Measurements from ENCODE around the gene EMP3. TPM values are rescaled to one million over a fixed set of nuclear protein-coding genes. Genes with fewer than 3 reads are reported as not detected.

EMP3 gene
- total RNA-seq, 1 experiment from 2014 or later, result 79.2 TPM

DNA sequence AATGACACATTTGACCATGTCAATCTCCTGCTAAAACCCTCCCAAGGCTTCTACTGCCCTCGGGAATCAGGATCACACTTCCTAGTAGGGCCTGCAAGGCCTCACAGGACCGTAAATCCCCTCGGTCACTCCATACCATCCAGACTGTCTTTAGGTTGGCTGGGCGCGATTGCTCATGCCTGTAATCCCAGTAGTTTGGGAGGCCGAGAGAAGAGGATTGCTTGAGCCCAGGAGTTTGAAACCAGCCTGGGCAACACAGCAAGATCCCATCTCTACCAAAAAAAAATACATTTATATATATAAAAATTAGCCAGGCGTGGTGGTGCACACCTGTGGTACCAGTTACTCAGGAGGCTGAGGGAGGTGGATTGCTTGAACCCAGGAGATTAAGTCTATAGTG is 23.4 kb downstream of the EMP3 start:
- Histone ChIP-seq H3K27me3 (no peaks in the 10 kb centered on the region), H3K4me3 (no peak overlapping the region), H3K4me1 (no peaks in the 10 kb centered on the region), H3K9me3 (replicated peaks) (no peaks in the 10 kb centered on the region), H3K27ac (no peak overlapping the region), H3K36me3 (no peaks in the 10 kb centered on the region)
- no peak for DNase-seq

DNA sequence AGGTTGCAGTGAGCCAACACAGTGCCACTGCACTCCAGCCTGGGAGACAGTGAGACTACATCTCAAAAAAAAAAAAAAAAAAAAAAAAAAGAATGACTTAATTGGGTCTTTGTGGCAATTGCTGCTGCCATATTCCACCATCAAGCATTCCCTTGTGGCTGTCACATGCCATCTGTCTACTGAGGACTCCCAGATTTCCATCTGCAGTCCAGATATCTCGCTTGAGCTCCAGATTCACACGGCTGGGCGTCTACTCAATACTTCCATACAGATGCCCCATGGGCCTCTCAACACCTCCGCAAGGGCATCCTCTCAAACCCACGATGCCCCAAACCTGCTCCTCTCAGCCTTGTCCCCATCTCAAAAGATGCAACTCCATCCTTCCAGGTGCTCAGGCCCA is 25.5 kb downstream of the EMP3 start:
- H3K9me3 ChIP-seq (replicated peaks), result no peaks in the 10 kb centered on the region
- H3K4me1 ChIP-seq, result 0 out of 2 replicates have a peak, but pooled peaks cover 4% of the 10 kb centered on the region
- no peak for DNase-seq
- no peak overlapping the region for H3K4me3 ChIP-seq
- no peak overlapping the region for H3K27ac ChIP-seq
- no peaks in the 10 kb centered on the region for H3K36me3 ChIP-seq
- no peaks in the 10 kb centered on the region for H3K27me3 ChIP-seq

DNA sequence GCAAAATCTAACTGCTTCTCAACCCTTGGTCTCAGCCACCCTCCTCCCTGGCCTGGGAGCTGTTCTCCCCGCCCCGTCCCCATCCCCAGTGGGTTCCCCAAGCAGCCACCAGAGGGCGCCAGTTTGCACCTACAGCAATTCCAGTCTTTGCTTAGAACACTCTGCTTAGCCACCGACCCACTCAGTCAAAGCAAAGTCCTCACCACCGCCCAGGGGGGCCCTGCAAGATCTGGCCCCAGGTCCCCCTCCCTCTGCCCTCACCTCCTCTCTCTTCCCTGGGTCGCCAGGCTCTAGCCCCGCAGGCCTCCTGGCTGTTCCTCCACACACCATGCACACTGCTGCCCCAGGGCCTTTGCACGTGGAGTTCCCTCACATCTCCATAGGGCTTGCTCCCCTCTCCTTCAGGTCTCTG is 26.0 kb downstream of the EMP3 start:
- Histone ChIP-seq H3K4me1 (0 out of 2 replicates have a peak, but pooled peaks cover 4% of the 10 kb centered on the region), H3K36me3 (no peaks in the 10 kb centered on the region), H3K27ac (no peak overlapping the region), H3K27me3 (no peaks in the 10 kb centered on the region), H3K4me3 (no peak overlapping the region), H3K9me3 (replicated peaks) (no peaks in the 10 kb centered on the region)
- DNase-seq, result peak; percentile 70 to 81

DNA sequence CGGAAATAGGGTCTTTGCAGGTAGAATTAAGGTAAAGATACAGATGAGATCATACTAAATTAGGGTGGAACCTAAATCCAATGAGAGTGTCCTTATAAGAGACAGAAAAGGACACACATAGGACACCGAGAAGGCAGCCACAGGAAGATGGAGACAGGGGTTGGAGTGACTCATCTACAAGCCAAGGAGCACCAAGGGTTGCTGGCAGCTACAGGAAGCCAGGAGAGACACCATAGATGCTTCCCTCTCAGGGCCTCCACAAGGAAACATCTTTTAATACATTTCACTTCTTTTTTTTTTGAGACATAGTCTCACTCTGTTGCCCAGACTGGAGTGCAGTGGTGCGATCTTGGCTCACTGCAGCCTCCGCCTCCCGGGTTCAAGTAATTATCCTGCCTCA is 28.3 kb downstream of the EMP3 start:
- no peaks in the 10 kb centered on the region for H3K9me3 ChIP-seq (replicated peaks)
- H3K4me3 ChIP-seq, result no peak overlapping the region
- DNase-seq, result no peak

DNA sequence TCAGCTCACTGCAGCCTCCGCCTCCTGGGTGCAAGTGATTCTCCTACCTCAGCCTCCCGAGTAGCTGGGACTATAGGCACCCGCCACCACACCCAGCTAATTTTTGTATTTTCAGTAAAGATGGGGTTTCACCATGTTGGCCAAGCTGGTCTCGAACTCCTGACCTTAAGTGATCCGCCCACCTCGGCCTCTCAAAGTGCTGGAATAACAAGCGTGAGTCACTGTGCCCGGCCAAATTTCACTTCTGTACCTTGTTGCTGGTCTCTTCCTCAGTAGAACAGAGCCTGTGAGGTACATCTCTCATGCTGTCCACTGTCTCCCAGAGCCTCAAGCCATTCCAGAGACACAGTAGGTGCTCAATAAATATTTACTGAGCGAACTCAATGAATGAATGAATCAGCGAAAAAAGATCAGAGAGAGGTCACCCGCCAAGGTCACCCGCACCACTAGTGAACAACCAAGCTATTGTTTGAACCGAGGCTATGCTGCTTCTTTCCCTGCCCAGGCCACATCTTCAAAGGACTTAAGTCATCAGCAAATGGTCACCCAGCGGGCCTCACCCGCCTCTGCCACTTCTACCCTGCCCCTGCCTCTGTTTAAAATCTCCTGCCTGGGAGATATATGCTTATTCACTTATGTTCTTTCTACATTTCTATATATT is 29.1 kb downstream of the EMP3 start:
- peak; percentile 60 to 66 for DNase-seq
- 0 out of 2 replicates have a peak, but pooled peaks cover 4% of the 10 kb centered on the region for H3K4me1 ChIP-seq
- no peak overlapping the region for H3K4me3 ChIP-seq
- no peaks in the 10 kb centered on the region for H3K9me3 ChIP-seq (replicated peaks)
- H3K27ac ChIP-seq, result no peak overlapping the region
- no peaks in the 10 kb centered on the region for H3K36me3 ChIP-seq
- H3K27me3 ChIP-seq, result no peaks in the 10 kb centered on the region

More for the DNA sequence above, 28.3 kb downstream of the EMP3 start:
- Histone ChIP-seq H3K27me3 (no peaks in the 10 kb centered on the region), H3K4me1 (0 out of 2 replicates have a peak, but pooled peaks cover 4% of the 10 kb centered on the region), H3K36me3 (no peaks in the 10 kb centered on the region), H3K27ac (no peak overlapping the region)

DNA sequence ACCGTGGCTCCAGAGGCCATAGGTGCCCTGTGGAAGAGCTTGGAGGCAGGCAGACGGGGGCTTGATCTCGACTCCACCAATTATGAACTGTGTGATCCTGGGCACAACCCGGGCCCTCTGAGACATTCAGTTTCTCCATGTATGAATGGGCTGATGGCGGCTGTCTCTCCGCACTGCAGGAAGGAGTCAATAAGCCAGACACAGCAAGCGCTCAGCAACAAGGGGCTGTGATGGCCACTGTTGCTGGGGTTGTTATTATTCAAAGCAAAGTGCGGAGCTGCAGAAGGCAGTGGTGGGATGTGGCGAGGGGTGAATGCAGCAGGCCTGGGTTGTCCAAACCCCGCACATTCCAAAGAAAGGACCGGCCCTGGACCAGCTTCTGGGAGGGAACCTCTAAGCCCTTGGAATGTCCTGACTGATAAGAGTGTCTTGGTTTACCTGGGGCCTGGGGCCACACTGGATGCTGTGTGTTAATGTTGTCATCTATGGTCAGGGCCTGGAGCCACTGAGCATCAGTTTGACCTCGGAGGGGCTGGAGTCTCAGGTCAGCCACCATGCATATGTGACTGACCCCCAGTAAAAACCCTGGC is 30.1 kb downstream of the EMP3 start:
- Histone ChIP-seq H3K36me3 (no peaks in the 10 kb centered on the region), H3K27me3 (no peaks in the 10 kb centered on the region), H3K4me3 (no peak overlapping the region), H3K27ac (no peak overlapping the region), H3K9me3 (replicated peaks) (no peaks in the 10 kb centered on the region), H3K4me1 (0 out of 2 replicates have a peak, but pooled peaks cover 4% of the 10 kb centered on the region)
- DNase-seq, result no peak

DNA sequence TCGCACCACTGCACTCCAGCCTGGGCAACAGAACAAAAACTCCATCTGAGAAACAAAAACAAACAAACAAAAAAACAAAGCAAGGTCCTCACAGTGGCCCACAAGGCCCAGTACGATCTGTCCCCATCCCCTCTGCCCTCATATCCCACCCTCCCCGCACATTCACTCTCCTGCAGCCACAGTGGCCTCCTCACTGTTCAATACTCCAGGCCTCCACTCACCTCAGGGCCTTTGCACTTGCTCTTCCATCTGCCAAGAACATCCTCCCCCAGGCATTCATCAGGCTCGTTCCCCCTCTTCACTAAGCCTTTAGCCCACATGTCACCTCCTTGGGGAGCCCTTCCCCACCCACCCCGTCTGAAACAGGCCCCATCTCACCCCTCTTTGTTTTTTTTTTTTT is 33.8 kb downstream of the EMP3 start:
- H3K9me3 ChIP-seq (replicated peaks), result no peaks in the 10 kb centered on the region
- no peak overlapping the region for H3K4me3 ChIP-seq
- H3K4me1 ChIP-seq, result 0 out of 2 replicates have a peak, but pooled peaks cover 4% of the 10 kb centered on the region
- no peaks in the 10 kb centered on the region for H3K36me3 ChIP-seq
- no peak for DNase-seq
- H3K27me3 ChIP-seq, result no peaks in the 10 kb centered on the region
- no peak overlapping the region for H3K27ac ChIP-seq

DNA sequence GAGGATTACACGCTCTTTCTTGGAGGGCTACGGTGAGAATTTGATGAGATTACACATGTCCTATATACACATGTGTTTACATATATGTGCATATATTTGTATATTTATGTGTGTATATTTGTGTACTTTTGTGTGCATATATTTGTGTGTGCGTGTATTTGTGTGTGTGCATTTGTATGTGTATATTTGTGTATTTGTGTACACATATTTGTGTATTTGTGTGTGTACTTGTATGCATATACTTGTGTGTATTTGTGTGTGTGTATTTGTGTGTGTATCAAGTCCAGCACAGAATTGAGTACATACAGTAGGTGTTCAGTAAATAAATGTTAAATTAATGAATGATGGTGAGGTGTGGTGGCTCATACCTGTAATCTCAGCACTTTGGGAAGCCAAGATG is 36.6 kb downstream of the EMP3 start:
- no peak for DNase-seq
- no peaks in the 10 kb centered on the region for H3K27me3 ChIP-seq
- no peak overlapping the region for H3K4me3 ChIP-seq
- H3K9me3 ChIP-seq (replicated peaks), result no peaks in the 10 kb centered on the region
- H3K4me1 ChIP-seq, result no peaks in the 10 kb centered on the region
- no peaks in the 10 kb centered on the region for H3K36me3 ChIP-seq
- H3K27ac ChIP-seq, result no peak overlapping the region

DNA sequence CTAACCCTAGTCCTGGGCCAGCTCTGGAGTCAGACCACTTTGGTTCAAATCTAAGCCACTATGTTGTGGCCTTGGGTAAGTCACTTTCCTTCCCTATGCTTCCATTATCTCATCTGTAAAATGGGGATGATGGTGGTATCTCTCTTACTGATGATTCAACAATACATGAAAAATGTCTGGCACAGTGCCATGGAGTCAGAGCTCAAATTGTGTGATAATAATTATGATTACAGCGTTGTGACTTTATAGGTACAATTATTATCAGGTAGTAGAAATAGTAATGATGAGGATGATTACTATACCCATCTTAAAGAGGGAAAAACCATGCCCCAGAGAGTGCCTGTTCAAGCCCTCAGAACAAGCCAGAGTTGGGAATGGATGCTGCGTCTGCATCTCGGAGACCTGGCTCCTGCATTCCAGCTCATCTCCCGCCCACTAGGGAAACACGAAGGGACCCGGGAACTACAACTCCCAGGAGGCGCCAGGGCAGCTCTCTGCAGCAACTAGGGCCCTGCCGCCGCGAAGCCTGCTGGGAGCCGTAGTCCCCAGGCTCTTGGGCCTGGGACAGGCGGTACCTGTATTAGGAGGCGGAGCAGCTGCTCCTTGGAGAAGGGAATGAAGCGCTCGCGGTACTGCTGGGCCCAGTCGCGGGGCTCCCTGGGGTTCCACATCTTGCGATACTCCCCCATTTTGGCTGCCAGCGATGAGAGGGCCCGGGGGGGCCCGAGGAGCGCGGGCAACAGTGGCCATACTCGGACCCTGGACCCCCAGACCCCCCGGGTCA is 37.6 kb downstream of the EMP3 start:
- peak; percentile 96 to 97 for DNase-seq
- H3K4me3 ChIP-seq, result peak overlapping the region; percentile 55
- H3K27me3 ChIP-seq, result no peaks in the 10 kb centered on the region
- H3K4me1 ChIP-seq, result no peaks in the 10 kb centered on the region
- H3K27ac ChIP-seq, result peak overlapping the region; percentile 39
- H3K9me3 ChIP-seq (replicated peaks), result no peaks in the 10 kb centered on the region
- H3K36me3 ChIP-seq, result no peaks in the 10 kb centered on the region

DNA sequence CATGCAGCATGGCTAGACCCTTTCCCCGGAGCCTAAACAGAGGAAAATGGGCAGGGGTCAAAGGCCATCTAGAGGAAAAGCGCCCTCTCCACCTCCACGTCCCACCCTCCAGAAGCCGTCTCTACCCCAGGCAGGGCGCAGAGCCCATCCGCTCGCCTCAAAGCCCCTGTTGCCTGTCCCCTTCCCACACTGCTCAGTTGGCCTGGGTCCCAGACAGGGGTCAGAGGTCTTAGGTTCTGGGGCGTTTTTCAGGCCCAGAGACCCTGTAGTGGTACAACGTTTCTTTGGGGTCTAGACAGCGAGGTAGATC is 38.1 kb downstream of the EMP3 start:
- H3K4me1 ChIP-seq, result peaks cover 1% of the 10 kb centered on the region
- no peaks in the 10 kb centered on the region for H3K27me3 ChIP-seq
- H3K4me3 ChIP-seq, result peak overlapping the region; percentile 55
- DNase-seq, result peak in 1 of 2 experiments; percentile 31
- H3K27ac ChIP-seq, result peak overlapping the region; percentile 39
- no peaks in the 10 kb centered on the region for H3K9me3 ChIP-seq (replicated peaks)
- no peaks in the 10 kb centered on the region for H3K36me3 ChIP-seq

DNA sequence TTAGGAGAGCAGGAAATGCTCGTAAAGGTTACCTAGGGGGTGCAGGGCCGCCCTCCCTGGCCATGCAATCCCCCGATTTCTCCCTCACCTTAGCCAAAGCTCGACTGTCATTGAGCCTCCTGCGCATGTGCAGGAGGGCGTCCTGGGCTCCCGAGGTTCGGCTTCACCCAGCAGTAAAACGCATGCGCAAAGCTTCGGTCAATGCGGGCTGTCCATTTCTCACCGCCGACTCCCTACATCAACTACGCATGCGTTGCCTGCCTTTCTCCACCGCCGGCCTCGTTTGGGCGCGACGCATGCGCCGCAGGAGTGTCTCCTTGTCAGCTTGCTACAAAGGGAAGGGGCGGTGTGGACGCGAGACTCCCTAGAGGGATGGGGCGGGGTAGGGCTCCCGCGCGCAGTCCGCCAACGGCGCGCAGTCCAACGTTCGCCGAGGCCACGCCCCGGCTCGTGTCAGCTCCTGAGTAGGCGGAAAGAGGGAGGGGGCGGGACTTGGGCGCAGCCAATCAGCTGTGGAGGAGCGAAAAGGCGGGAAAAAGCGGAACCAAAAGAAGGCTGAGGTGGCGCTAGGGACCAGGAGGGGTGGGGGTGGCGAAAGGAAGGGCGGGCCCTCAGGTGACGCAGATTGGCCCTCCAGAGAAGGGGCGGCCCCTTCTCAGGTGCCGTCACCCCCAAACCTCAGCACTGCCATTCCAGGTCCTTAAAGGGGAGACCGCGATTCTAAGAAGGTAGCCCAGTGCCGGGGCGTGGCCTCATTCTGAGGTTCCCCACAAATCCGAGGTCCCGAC is 38.7 kb downstream of the EMP3 start, which contains the start of the genes SYNGR4 and TMEM143:
TSS of gene SYNGR4 (plus strand) at position 558 of the 788 bp plus-strand sequence. CDS start 1,476 bp downstream, outside the sequence.
TSS of gene TMEM143 (minus strand) at position 131 of the 788 bp plus-strand sequence. CDS start at position 111, 20 bp downstream.
- Histone ChIP-seq H3K4me1 (peaks cover 5% of the 10 kb centered on the region), H3K36me3 (no peaks in the 10 kb centered on the region), H3K27ac (peak within 1 kb of the TSS; percentile 39), H3K9me3 (replicated peaks) (no peaks in the 10 kb centered on the region), H3K27me3 (no peaks in the 10 kb centered on the region), H3K4me3 (peak within 1 kb of the TSS; percentile 55)
- DNase-seq, result peak; percentile 98 to 100

DNA sequence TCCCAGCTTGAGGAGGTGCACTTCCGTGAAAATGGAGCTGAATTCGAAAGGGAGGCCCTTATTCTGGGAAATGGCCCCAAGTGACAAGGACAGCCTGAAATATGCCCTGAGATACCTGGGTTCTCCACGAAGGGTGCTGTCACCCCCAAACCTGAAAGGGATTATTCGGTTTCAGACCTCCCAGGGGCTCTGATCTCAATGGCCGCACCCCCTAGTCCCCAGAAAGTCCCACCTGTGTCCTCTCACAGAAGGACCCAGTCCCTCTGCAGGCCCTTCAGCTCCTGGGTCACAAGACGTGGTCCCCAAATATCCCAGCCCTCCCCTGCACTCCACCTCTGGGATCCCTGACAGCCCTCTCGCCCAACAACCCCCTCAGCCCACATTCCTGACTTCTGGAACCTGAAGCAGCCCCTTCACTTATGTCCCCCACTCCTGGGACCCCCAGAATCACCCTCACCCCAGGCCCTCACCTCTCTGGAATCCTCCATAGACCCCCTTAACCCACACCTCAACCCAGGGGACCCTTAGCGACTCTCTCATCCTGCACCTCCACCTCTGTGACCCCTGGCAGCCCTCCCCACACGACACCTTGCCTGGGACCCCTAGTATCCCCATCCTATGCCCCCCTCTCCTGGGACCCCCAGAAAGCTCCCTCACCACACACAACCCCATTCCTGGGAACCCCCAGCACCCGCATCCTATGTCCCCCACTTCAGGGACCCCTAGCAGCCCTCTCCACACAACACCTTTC is 39.4 kb downstream of the EMP3 start:
- Histone ChIP-seq H3K4me1 (peaks cover 11% of the 10 kb centered on the region), H3K4me3 (no peak overlapping the region), H3K27ac (peak overlapping the region; percentile 0; the same call in 1 of the 2 replicates), H3K36me3 (no peaks in the 10 kb centered on the region), H3K27me3 (peaks cover 5% of the 10 kb centered on the region; the same call in 1 of the 2 replicates), H3K9me3 (replicated peaks) (no peaks in the 10 kb centered on the region)
- DNase-seq, result no peak

DNA sequence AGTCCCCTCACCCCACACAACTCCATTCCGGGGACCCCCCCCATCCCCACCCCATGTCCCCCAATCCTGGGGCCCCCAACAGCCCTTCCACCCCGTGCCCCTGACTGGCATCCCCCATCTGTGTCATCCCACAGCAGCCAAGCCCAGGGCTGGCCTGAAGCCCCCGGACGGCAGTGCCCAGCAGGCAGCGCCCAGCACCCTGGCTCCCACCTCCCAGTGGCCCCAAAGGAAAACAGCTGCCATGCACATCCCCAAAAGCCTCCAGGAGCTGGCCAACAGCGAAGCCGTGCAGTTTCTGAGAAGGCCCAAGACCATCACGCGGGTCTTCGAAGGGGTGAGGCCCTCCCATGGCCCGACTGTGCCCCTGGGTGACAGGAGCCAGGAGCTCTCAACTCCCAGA is 40.2 kb downstream of the EMP3 start:
- H3K4me1 ChIP-seq, result peaks cover 11% of the 10 kb centered on the region
- no peak overlapping the region for H3K4me3 ChIP-seq
- DNase-seq, result no peak
- H3K36me3 ChIP-seq, result no peaks in the 10 kb centered on the region
- H3K27ac ChIP-seq, result no peak overlapping the region
- peaks cover 6% of the 10 kb centered on the region; the same call in 1 of the 2 replicates for H3K27me3 ChIP-seq
- no peaks in the 10 kb centered on the region for H3K9me3 ChIP-seq (replicated peaks)

DNA sequence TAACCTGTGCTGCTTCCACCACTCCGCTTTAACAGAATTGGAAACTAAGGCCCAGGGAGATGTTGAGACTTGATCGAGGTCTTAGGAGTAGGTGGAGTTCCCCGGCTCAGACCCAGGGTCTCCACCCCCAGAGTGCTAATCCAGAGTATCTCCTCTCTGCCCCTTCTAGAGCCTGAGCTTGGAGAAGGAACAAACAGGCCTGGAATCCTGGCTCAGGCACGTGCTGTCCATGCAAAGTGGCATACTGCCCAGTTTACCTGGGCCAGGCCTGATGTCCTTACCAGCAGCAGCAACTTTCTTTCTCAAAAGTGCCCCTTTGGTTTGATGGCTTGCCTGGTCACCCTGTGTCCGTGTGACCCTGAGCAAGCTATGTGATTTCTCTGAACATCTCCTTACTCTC is 42.5 kb downstream of the EMP3 start:
- Histone ChIP-seq H3K9me3 (replicated peaks) (no peaks in the 10 kb centered on the region), H3K36me3 (no peaks in the 10 kb centered on the region), H3K4me1 (peaks cover 11% of the 10 kb centered on the region), H3K27ac (no peak overlapping the region), H3K4me3 (no peak overlapping the region), H3K27me3 (peaks cover 9% of the 10 kb centered on the region; the same call in 1 of the 2 replicates)
- DNase-seq, result no peak
